Naive thymus-derived CD4-positive, alpha-beta T cell (primary cell): Measurements from ENCODE around the gene ZNF423. TPM values are rescaled to one million over a fixed set of nuclear protein-coding genes. Genes with fewer than 3 reads are reported as not detected.

Experiments
- ATAC-seq: fragments of 150-1000 bp; cut with Tn5 transposase; 2 replicates; pipeline ENCODE4 v1.10.0; 2021; ENCODE audit warnings: mild to moderate bottlenecking, moderate library complexity
- CTCF ChIA-PET: fragments of 350-600 bp; sonication (Branson Sonifier 250); formaldehyde crosslinking; loops from one replicate; lab custom pipeline; 2021; ENCODE audit warnings: antibody characterized with exemption; lab: Charles Lee
- POLR2A ChIA-PET: fragments of 350-600 bp; sonication (Branson Sonifier 250); formaldehyde crosslinking; loops from one replicate; lab custom pipeline; 2021; ENCODE audit warnings: antibody characterized with exemption, inconsistent platforms; lab: Charles Lee
- DNase-seq, 9 donors: peaks; one replicate each; pipeline versions ENCODE4 v3.0.0 to v3.0.0-alpha.2; 2020 to 2022; ENCODE audit warnings: mixed read lengths in 1 of 9
- H3K27ac ChIP-seq: one replicate; pipeline ENCODE4 v1.7.0; 2013; ENCODE audit warnings: mild to moderate bottlenecking, low read depth, low read length, moderate library complexity
- H3K27me3 ChIP-seq, 2 donors: one replicate each; pipeline ENCODE4 v1.7.0; 2013; ENCODE audit warnings: low read length in 2 of 2, mild to moderate bottlenecking in 2 of 2, moderate library complexity in 2 of 2; ENCODE audit not compliant: control insufficient read depth in 2 of 2, insufficient read depth in 2 of 2
- H3K36me3 ChIP-seq, 3 experiments: 1 replicate in 2 of 3; 2 replicates in 1 of 3; pipeline ENCODE4 v1.7.0; 2013; ENCODE audit warnings: low read length in 3 of 3, mild to moderate bottlenecking in 3 of 3, moderate library complexity in 1 of 3; ENCODE audit not compliant: insufficient read depth in 3 of 3, control insufficient read depth in 2 of 3
- H3K4me1 ChIP-seq, 2 donors: one replicate each; pipeline ENCODE4 v1.7.0; 2013; ENCODE audit warnings: low read length in 2 of 2, mild to moderate bottlenecking in 2 of 2, moderate library complexity in 1 of 2; ENCODE audit not compliant: control insufficient read depth in 2 of 2, insufficient read depth in 2 of 2
- H3K4me3 ChIP-seq: 2 replicates; pipeline ENCODE4 v1.7.0; 2013; ENCODE audit warnings: mild to moderate bottlenecking, low read length
- H3K9me3 ChIP-seq, 3 experiments: 1 replicate in 2 of 3; 2 replicates in 1 of 3; pipeline ENCODE4 v1.7.0; 2013; ENCODE audit warnings: low read length in 3 of 3; ENCODE audit not compliant: control insufficient read depth in 2 of 3
- H3K27ac Mint-ChIP-seq, 9 donors: one replicate each; pipeline ENCODE4 v1.8.0; 2020 to 2022; ENCODE audit warnings: mixed read lengths in 9 of 9, mild to moderate bottlenecking in 8 of 9, moderate library complexity in 5 of 9, inconsistent platforms in 2 of 9
- H3K27me3 Mint-ChIP-seq, 5 donors: one replicate each; pipeline ENCODE4 v1.8.0; 2021 to 2022; ENCODE audit warnings: mixed read lengths in 5 of 5, mild to moderate bottlenecking in 1 of 5
- H3K36me3 Mint-ChIP-seq, 5 donors: one replicate each; pipeline ENCODE4 v1.8.0; 2020 to 2022; ENCODE audit warnings: mixed read lengths in 5 of 5, mild to moderate bottlenecking in 3 of 5, inconsistent platforms in 1 of 5
- H3K4me1 Mint-ChIP-seq, 7 donors: one replicate each; pipeline ENCODE4 v1.8.0; 2020 to 2022; ENCODE audit warnings: mixed read lengths in 7 of 7, mild to moderate bottlenecking in 3 of 7, inconsistent platforms in 1 of 7
- H3K4me3 Mint-ChIP-seq, 10 donors: one replicate each; pipeline ENCODE4 v1.8.0; 2020 to 2022; ENCODE audit warnings: mild to moderate bottlenecking in 10 of 10, mixed read lengths in 10 of 10, moderate library complexity in 6 of 10, inconsistent platforms in 2 of 10
- H3K9me3 Mint-ChIP-seq, 11 donors: one replicate each; pipeline ENCODE4 v1.8.0; 2020 to 2022; ENCODE audit warnings: mixed read lengths in 11 of 11, mild to moderate bottlenecking in 4 of 11, inconsistent platforms in 1 of 11, moderate library complexity in 1 of 11
- intact Hi-C, 2 donors: fragments of 100-400 bp; cut with micrococcal nuclease; formaldehyde crosslinking; loops; one replicate each; pipeline ENCODE4 v1.15.1; 2023
- polyA plus RNA-seq, 2 donors: library from polyadenylated mRNA; unstranded; fragments of 300-500 nt; fragmentation: Illumina TruSeq; gene quantifications; one replicate each; pipeline ENCODE4 v1.2.3, GENCODE V29; 2021
- total RNA-seq, 6 experiments: library from RNA in 5 of 6; stranded (reverse) in 5 of 6; gene quantifications; 1 replicate in 5 of 6; 2 replicates in 1 of 6; pipeline ENCODE4 v1.2.3 and lab custom pipeline; 2021 to 2026

The ZNF423 gene
- total and polyA plus RNA-seq, 7 experiments from 2014 or later: not detected

DNA sequence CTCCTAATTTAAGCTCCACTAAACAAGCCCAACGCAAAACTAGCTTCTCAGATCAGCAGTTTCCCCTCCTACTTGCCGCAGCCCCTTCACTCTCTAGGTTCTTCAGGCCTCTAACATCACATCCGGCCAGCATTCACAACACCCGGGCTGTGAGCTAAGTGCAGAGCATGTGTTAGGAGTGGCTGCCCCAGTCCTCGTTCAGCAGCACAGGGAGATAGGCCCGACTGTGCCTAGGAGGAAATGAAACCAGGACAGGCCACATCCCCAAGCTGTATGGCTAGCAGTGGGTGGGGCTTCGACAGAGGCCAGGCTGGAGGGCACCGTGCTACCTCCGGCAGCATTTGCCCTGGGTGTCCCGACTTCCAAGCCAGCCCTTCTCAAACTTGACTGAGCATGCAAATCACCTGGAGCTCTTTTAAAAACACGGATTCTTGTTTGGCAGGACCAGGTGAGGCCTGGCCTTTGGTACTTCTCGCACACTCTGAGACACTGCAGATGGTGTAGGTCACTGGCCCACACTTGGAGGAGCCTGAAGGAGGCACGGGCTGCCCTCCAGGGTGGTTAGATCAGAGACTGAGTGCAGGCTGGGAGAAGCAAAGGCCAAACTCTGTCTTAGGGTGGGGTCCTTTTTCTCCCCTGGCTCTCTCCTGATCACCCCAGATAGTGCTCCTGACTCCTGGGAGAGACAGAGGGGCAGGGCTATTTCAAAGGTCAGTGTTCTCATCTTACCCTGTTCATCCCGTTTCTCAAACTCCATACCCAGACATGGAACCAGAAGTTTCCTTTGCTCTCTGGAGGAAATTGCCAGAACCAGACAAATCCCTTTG is 280.4 kb downstream of the ZNF423 start:
- no peak overlapping the region for H3K27ac Mint-ChIP-seq
- peaks cover 0 to 3% (median 0%) of the 10 kb centered on the region in 7 donors for H3K4me1 Mint-ChIP-seq
- peak; percentile 91 for ATAC-seq
- peaks cover 0 to 10% (median 0%) of the 10 kb centered on the region in 11 donors for H3K9me3 Mint-ChIP-seq
- Histone ChIP-seq H3K27me3 (no peaks in the 10 kb centered on the region), H3K36me3 (no peaks in the 10 kb centered on the region), H3K9me3 (no peaks in the 10 kb centered on the region), H3K4me3 (no peak overlapping the region), H3K27ac (no peak overlapping the region), H3K4me1 (no peaks in the 10 kb centered on the region)
- H3K27me3 Mint-ChIP-seq: no peaks in the 10 kb centered on the region
- intact Hi-C loops: no loop called here
- CTCF ChIA-PET: no interaction called here
- no peak overlapping the region for H3K4me3 Mint-ChIP-seq
- no peaks in the 10 kb centered on the region for H3K36me3 Mint-ChIP-seq
- no peak for DNase-seq
- POLR2A ChIA-PET: no interaction called here

DNA sequence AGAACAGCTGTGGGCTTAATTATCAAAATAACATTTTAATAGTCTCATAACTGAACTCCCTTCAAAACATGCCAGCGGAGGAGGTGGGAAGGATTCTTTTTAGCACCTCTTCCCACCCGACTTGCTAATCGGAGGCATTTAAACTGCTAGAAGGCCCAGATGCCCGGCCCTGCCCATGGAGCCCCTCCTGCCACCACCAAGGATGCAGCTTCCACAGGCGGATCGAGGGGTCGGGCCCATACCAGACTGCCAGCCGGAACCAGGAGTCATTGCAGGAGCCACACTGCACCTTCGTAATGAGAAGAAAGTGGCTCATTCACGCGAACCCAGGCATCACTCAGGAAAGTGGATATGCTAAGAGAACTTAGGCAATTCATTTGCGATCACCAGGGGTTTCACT is 281.1 kb downstream of the ZNF423 start:
- Mint-ChIP-seq H3K27me3 (no peaks in the 10 kb centered on the region), H3K4me3 (no peak overlapping the region), H3K4me1 (peaks cover 0 to 3% (median 0%) of the 10 kb centered on the region in 7 donors), H3K9me3 (peaks cover 0 to 10% (median 0%) of the 10 kb centered on the region in 11 donors), H3K27ac (no peak overlapping the region), H3K36me3 (no peaks in the 10 kb centered on the region)
- Histone ChIP-seq H3K27me3 (no peaks in the 10 kb centered on the region), H3K9me3 (no peaks in the 10 kb centered on the region), H3K36me3 (no peaks in the 10 kb centered on the region), H3K27ac (no peak overlapping the region), H3K4me1 (no peaks in the 10 kb centered on the region), H3K4me3 (no peak overlapping the region)
- ChIA-PET CTCF (no interaction called here), POLR2A (no interaction called here)
- DNase-seq (no peak), ATAC-seq (no peak)
- intact Hi-C loops: no loop called here

DNA sequence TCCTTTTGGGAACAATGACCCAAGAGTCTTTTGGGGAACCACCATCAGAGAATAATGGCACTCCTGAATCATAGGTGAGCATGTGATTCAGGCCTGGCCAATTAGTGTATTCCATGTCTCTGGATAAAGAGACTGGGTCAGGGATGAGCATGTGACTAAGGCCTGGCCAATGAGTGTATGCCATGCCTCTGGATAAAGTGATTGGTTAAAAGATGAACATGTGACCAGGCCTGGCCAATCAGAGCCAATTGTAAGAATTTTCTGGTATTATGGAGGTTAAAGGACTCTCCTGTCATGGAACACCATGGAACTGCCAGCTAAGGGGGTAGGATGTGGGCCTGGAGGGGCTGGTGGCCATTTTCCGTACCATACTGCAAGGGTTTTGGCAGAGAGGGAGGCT is 288.0 kb downstream of the ZNF423 start:
- no peaks in the 10 kb centered on the region for H3K36me3 Mint-ChIP-seq
- no peaks in the 10 kb centered on the region for H3K36me3 ChIP-seq
- no peaks in the 10 kb centered on the region for H3K27me3 ChIP-seq
- ChIA-PET CTCF (interaction anchor here (1.4 kb wide), 1 partner anchor 16 kb away, joined by 3 read pairs; no protein-coding TSS in a partner anchor), POLR2A (no interaction called here)
- peaks cover 0 to 4% (median 0%) of the 10 kb centered on the region in 5 donors for H3K27me3 Mint-ChIP-seq
- H3K4me3 ChIP-seq: no peak overlapping the region
- no peaks in the 10 kb centered on the region for H3K4me1 Mint-ChIP-seq
- H3K27ac Mint-ChIP-seq: no peak overlapping the region
- intact Hi-C loops: no loop called here
- ATAC-seq (no peak), DNase-seq (no peak)
- no peak overlapping the region for H3K4me3 Mint-ChIP-seq
- no peaks in the 10 kb centered on the region for H3K4me1 ChIP-seq
- no peaks in the 10 kb centered on the region for H3K9me3 ChIP-seq
- H3K9me3 Mint-ChIP-seq: peaks cover 0 to 8% (median 0%) of the 10 kb centered on the region in 11 donors
- H3K27ac ChIP-seq: no peak overlapping the region

DNA sequence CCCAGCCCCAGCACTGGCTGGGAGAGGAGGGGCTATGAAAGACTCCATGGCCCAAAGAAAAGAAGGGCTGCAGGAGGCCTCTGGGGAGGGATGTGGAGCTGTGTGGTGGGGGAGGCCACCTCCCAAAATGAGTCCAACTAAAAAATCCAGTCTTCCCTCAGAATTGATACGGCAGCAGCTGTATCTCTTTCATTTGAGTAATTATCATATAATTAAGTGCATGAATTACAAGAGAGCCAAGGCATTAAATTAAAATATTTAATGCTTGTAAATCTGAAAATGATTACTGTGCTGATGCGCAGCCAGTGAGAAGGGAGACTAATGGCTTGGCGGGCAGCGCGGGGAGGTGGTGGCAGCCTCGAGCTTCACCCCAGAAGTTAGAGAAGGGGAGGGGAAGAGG is 289.5 kb downstream of the ZNF423 start:
- no peaks in the 10 kb centered on the region for H3K9me3 Mint-ChIP-seq
- H3K4me1 ChIP-seq: no peaks in the 10 kb centered on the region
- ATAC-seq (no peak), DNase-seq (no peak)
- H3K36me3 ChIP-seq: no peaks in the 10 kb centered on the region
- peaks cover 0 to 4% (median 0%) of the 10 kb centered on the region in 5 donors for H3K27me3 Mint-ChIP-seq
- no peak overlapping the region for H3K27ac Mint-ChIP-seq
- H3K4me3 Mint-ChIP-seq: no peak overlapping the region
- H3K27ac ChIP-seq: no peak overlapping the region
- no peaks in the 10 kb centered on the region for H3K4me1 Mint-ChIP-seq
- no peak overlapping the region for H3K4me3 ChIP-seq
- POLR2A ChIA-PET: no interaction called here
- H3K36me3 Mint-ChIP-seq: no peaks in the 10 kb centered on the region
- intact Hi-C loops: no loop called here
- CTCF ChIA-PET: no interaction called here
- no peaks in the 10 kb centered on the region for H3K9me3 ChIP-seq
- no peaks in the 10 kb centered on the region for H3K27me3 ChIP-seq

DNA sequence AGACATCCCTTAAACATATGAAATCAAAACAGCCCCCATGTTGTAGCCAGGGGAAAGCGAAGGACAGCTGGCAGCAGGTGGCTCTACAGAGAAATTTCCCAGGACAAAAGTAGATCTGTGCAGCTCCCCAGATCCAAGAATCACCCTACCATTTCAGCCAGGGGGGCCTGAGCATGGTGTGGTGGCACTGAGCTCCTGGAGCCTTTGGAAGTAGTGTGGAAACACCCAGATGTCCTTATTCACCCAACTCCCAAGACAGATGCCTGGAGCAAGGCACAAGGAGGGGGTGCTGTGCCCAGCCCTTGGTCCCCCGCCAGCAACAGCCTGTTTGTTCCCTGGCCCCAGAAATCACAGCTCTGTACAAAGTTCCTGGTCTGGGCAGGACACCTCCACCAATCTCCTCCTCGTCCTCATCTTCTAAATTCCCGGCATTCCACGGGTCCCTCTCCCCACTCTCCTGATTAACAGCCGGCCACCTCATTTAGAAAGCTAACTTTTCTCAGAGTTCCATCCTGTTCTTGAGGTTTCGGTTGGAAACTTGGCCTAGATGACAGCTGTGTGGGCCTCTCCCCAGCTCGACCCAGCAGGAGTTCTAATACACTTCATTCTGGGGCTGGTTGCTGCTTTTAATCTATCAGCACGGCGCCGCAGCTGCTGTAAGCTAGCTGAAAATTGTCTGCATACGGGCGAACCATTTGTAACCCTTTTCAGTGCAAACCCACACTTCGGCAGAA is 291.2 kb downstream of the ZNF423 start:
- Mint-ChIP-seq H3K4me3 (no peak overlapping the region), H3K9me3 (no peaks in the 10 kb centered on the region), H3K36me3 (no peaks in the 10 kb centered on the region), H3K27ac (no peak overlapping the region), H3K4me1 (no peaks in the 10 kb centered on the region), H3K27me3 (peaks cover 0 to 4% (median 0%) of the 10 kb centered on the region in 5 donors)
- ChIA-PET CTCF (no interaction called here), POLR2A (no interaction called here)
- H3K4me3 ChIP-seq: no peak overlapping the region
- DNase-seq (no peak), ATAC-seq (no peak)
- intact Hi-C loops: no loop called here
- H3K27ac ChIP-seq: no peak overlapping the region
- H3K4me1 ChIP-seq: no peaks in the 10 kb centered on the region
- no peaks in the 10 kb centered on the region for H3K36me3 ChIP-seq
- no peaks in the 10 kb centered on the region for H3K27me3 ChIP-seq
- H3K9me3 ChIP-seq: no peaks in the 10 kb centered on the region

DNA sequence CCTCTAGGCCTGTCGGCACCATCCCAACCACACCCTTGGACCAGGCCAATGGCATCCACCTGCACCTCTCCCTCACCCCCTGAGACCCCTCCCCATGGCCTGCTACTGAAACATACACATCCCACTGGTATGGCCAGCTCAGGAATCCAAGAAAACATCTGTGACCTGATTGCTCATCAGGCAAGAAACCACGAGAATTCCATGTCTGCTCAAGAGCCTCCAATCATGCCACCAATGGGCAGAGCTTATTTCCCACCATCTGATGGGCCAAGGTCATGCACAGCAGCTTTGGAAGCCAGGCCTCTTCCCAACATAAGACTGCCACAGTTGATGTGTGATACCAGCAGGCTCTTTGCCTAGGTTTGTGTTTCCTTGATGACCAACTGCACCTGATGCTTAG is 292.2 kb downstream of the ZNF423 start:
- Histone ChIP-seq H3K4me1 (no peaks in the 10 kb centered on the region), H3K27ac (no peak overlapping the region), H3K9me3 (no peaks in the 10 kb centered on the region), H3K4me3 (no peak overlapping the region), H3K36me3 (no peaks in the 10 kb centered on the region), H3K27me3 (no peaks in the 10 kb centered on the region)
- Mint-ChIP-seq H3K9me3 (no peaks in the 10 kb centered on the region), H3K27ac (peak overlapping the region in 1 of 9 donors; percentile 51), H3K4me3 (no peak overlapping the region), H3K4me1 (no peaks in the 10 kb centered on the region), H3K36me3 (no peaks in the 10 kb centered on the region), H3K27me3 (peaks cover 0 to 3% (median 0%) of the 10 kb centered on the region in 5 donors)
- no peak for ATAC-seq
- POLR2A ChIA-PET: no interaction called here
- intact Hi-C loops: no loop called here
- CTCF ChIA-PET: no interaction called here
- DNase-seq: no peak
